SJCRH30 (cell line): ENCODE results near the gene CLEC4D. TPM values are rescaled to one million over a fixed set of nuclear protein-coding genes. Genes with fewer than 3 reads are reported as not detected.
"Not testable (repeated sequence)": the region's sequence is repeated elsewhere in the genome, so short reads cannot be mapped to it uniquely, and the experiment has no call there.

Experiments used
- DNase-seq, 2 experiments: peaks; one replicate each; pipeline ENCODE4 v3.0.0-alpha.2; 2015 to 2020
- H3K27ac ChIP-seq: fragments of 250-450 bp; sonication (Bioruptor Pico); 2 replicates; pipeline ENCODE4 v1.5.1; 2020; ENCODE audit warnings: mild to moderate bottlenecking, moderate library complexity
- H3K27me3 ChIP-seq: fragments of 250-450 bp; sonication (Bioruptor Pico); 2 replicates; pipeline ENCODE4 v1.5.1; 2020; ENCODE audit warnings: mild to moderate bottlenecking, moderate library complexity
- H3K36me3 ChIP-seq: fragments of 250-450 bp; sonication (Bioruptor Pico); 2 replicates; pipeline ENCODE4 v1.5.1; 2020; ENCODE audit warnings: mild to moderate bottlenecking, moderate library complexity
- H3K4me1 ChIP-seq: fragments of 250-450 bp; sonication (Bioruptor Pico); 2 replicates; pipeline ENCODE4 v1.5.1; 2020; ENCODE audit warnings: mild to moderate bottlenecking, moderate library complexity
- H3K4me3 ChIP-seq: fragments of 250-450 bp; sonication (Bioruptor Pico); 2 replicates; pipeline ENCODE4 v1.5.1; 2020; ENCODE audit warnings: mild to moderate bottlenecking, moderate library complexity
- H3K9me3 ChIP-seq: fragments of 250-450 bp; sonication (Bioruptor Pico); replicated peaks from 2 replicates; pipeline ENCODE4 v1.5.1; 2020; ENCODE audit warnings: mild to moderate bottlenecking, moderate library complexity
- total RNA-seq: library from RNA; depleted of rRNA; stranded (reverse); fragments of >200 nt; shearing (Covaris generic); gene quantifications from 2 replicates; pipeline ENCODE4 v1.2.3, GENCODE V29; 2014

CLEC4D gene
- total RNA-seq, 1 experiment from 2014 or later: not detected

GRCh38 chr12:8508223-8508622, 5.1 kb upstream of the CLEC4D start:
- no peaks in the 10 kb centered on the region for H3K36me3 ChIP-seq
- no peaks in the 10 kb centered on the region for H3K9me3 ChIP-seq
- H3K4me3 ChIP-seq: no peak overlapping the region
- H3K27me3 ChIP-seq: no peaks in the 10 kb centered on the region
- no peak overlapping the region for H3K27ac ChIP-seq
- no peaks in the 10 kb centered on the region for H3K4me1 ChIP-seq
- DNase-seq: no peak

GRCh38 chr12:8508910-8509841, 4.1 kb upstream of the CLEC4D start:
- H3K27me3 ChIP-seq: no peaks in the 10 kb centered on the region
- no peaks in the 10 kb centered on the region for H3K4me1 ChIP-seq
- H3K36me3 ChIP-seq: no peaks in the 10 kb centered on the region
- no peaks in the 10 kb centered on the region for H3K9me3 ChIP-seq
- H3K27ac ChIP-seq: no peak overlapping the region
- peak; percentile 11 to 35 for DNase-seq
- no peak overlapping the region for H3K4me3 ChIP-seq

GRCh38 chr12:8517971-8518370, 4.7 kb downstream of the CLEC4D start:
- Histone ChIP-seq H3K4me3 (no peak overlapping the region), H3K27me3 (no peaks in the 10 kb centered on the region), H3K27ac (no peak overlapping the region), H3K9me3 (no peaks in the 10 kb centered on the region), H3K36me3 (no peaks in the 10 kb centered on the region), H3K4me1 (no peaks in the 10 kb centered on the region)
- no peak for DNase-seq

GRCh38 chr12:8519171-8519570, 5.9 kb downstream of the CLEC4D start:
- no peak overlapping the region for H3K4me3 ChIP-seq
- H3K9me3 ChIP-seq: no peaks in the 10 kb centered on the region
- no peaks in the 10 kb centered on the region for H3K27me3 ChIP-seq
- no peaks in the 10 kb centered on the region for H3K4me1 ChIP-seq
- H3K36me3 ChIP-seq: no peaks in the 10 kb centered on the region
- no peak overlapping the region for H3K27ac ChIP-seq
- DNase-seq: no peak

DNA sequence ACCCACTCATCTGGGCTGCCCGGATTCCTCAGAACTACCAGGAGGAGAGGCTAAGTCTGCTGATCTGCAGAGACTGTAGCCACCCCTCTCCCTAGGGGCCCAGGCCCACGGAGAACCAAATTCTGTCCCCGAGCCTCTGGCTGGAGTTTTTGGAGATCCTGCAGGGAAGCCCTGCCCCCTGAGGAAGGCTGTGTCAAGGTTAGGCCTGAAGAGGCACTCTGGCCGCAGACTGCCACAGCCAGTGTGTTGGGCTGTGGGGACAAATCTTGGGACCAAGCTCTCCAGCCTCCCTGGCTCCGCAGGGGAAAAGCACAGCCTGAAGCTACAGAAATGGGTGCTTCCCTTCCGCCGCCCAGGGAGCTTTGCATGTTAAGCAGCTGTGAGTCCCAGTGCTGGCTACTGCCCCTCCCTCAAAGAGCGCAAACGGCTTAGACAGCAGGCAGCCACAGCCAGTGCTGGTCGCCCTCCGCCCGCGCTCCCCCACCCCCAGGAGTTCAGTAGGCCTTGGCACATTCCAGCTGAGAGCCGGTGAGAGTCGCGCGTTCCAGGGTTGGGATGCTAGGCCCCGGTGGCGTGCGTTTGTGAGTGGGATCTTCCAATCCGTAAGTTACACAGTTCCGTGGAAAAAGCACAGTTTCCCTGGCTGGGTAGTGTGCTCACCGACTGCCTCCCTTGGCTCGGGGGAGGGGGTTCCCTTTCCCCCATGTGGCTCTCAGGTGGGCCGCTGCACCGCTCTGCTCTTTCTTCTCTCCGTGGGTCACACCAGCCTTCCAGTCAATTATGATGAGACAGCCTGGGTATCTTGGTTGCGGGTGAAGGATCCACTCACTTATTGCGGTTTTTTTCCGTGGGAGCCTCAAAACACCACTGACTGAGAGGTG, 14.2 kb downstream of the CLEC4D start:
- Histone ChIP-seq H3K36me3 (no peaks in the 10 kb centered on the region), H3K4me1 (no peaks in the 10 kb centered on the region)
- DNase-seq: no peak

GRCh38 chr12:8532045-8532444, 18.7 kb downstream of the CLEC4D start:
- no peaks in the 10 kb centered on the region for H3K4me1 ChIP-seq
- DNase-seq: no peak
- H3K9me3 ChIP-seq: no peaks in the 10 kb centered on the region
- H3K27ac ChIP-seq: no peak overlapping the region
- no peak overlapping the region for H3K4me3 ChIP-seq
- H3K27me3 ChIP-seq: peaks cover 6% of the 10 kb centered on the region; the same call in 1 of the 2 replicates
- H3K36me3 ChIP-seq: no peaks in the 10 kb centered on the region

More for the DNA sequence above, 14.2 kb downstream of the CLEC4D start:
- no peak overlapping the region for H3K4me3 ChIP-seq
- peaks cover 6% of the 10 kb centered on the region for H3K27me3 ChIP-seq
- no peak overlapping the region for H3K27ac ChIP-seq
- no peaks in the 10 kb centered on the region; the same call in 1 of the 2 replicates for H3K9me3 ChIP-seq

- H3K27ac ChIP-seq, H3K4me1 ChIP-seq, H3K27me3 ChIP-seq, H3K9me3 ChIP-seq, H3K4me3 ChIP-seq, H3K36me3 ChIP-seq: not testable (repeated sequence)
- peak in 1 of 2 experiments; percentile 5 for DNase-seq
These were observed 24.5 kb downstream of the CLEC4D start for GRCh38 chr12:8537820-8538219.

GRCh38 chr12:8540831-8541230, 27.5 kb downstream of the CLEC4D start, which contains the start of gene CLEC4E:
CLEC4E (minus strand) TSS chr12:8540905; CDS start chr12:8540797, 108 bp downstream.
- not testable (repeated sequence) for H3K36me3 ChIP-seq, DNase-seq, H3K27ac ChIP-seq, H3K4me1 ChIP-seq, H3K4me3 ChIP-seq, H3K9me3 ChIP-seq, H3K27me3 ChIP-seq

DNA sequence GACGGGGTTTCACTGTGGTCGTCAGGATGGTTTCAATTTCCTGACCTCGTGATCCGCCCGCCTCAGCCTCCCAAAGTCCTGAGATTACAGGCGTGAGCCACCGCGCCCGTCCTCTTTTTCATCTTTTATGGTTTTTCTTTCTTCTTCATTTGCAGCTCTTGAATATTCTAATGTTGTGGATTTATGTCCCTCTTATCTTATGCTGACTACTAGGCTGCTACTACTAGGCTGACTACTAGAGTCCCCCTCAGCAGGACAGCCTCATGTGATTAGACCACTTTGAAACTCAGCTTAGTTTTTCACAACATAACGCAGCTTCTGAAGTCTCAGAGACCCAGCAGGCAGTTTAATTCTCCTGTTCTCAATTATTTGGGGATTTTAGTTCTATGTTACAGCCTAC, 28.3 kb downstream of the CLEC4D start:
- no peaks in the 10 kb centered on the region for H3K36me3 ChIP-seq
- H3K27me3 ChIP-seq: no peaks in the 10 kb centered on the region
- H3K27ac ChIP-seq: no peak overlapping the region
- no peak for DNase-seq
- H3K4me1 ChIP-seq: no peaks in the 10 kb centered on the region
- no peaks in the 10 kb centered on the region for H3K9me3 ChIP-seq
- H3K4me3 ChIP-seq: no peak overlapping the region

DNA sequence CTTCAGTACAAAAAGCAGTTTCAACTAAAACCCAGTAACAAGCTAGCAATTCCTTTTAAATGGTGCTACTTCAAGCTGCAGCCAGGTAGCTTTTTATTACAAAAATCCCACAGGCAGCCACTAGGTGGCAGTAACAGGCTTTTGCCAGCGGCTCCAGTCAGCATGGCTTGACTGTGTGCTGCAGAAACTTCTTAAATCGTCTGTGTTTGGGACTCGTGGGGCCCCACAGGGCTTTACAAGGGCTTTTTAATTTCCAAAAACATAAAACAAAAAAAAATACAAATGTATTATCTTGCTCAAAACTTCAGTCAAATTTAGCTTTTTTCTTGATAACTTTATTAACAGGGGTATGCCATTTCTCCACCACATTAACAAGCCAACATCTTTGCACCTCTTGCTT, 31.0 kb downstream of the CLEC4D start:
- H3K4me1 ChIP-seq: no peaks in the 10 kb centered on the region
- no peak overlapping the region for H3K27ac ChIP-seq
- no peaks in the 10 kb centered on the region for H3K9me3 ChIP-seq
- no peaks in the 10 kb centered on the region for H3K27me3 ChIP-seq
- no peaks in the 10 kb centered on the region for H3K36me3 ChIP-seq
- no peak overlapping the region for H3K4me3 ChIP-seq
- DNase-seq: peak; percentile 41 to 76

- no peak for DNase-seq
- H3K4me1 ChIP-seq: no peaks in the 10 kb centered on the region
- H3K36me3 ChIP-seq: no peaks in the 10 kb centered on the region
- H3K4me3 ChIP-seq: no peak overlapping the region
- H3K27me3 ChIP-seq: no peaks in the 10 kb centered on the region
- H3K9me3 ChIP-seq: no peaks in the 10 kb centered on the region
- no peak overlapping the region for H3K27ac ChIP-seq
These were observed 33.3 kb downstream of the CLEC4D start for GRCh38 chr12:8546591-8546990.

DNA sequence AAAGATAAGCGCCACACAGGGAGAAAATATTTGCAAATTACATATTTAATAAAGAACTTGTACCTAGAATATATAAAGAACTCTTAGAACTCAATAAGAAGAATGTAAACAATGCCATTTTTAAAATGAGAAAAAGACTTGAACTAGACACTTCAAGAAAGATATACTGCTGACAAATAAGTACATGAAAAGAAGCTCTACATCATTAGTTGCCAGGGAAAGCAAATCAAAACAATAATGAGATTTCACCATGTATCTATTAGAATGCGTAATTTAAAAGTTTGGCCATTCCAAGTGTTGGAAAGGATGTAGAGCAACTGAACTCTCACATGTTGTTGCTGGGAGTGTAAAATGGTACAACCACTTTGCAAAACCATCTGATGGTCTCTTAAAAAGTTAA, 34.3 kb downstream of the CLEC4D start:
- no peak overlapping the region for H3K27ac ChIP-seq
- H3K36me3 ChIP-seq: no peaks in the 10 kb centered on the region

DNA sequence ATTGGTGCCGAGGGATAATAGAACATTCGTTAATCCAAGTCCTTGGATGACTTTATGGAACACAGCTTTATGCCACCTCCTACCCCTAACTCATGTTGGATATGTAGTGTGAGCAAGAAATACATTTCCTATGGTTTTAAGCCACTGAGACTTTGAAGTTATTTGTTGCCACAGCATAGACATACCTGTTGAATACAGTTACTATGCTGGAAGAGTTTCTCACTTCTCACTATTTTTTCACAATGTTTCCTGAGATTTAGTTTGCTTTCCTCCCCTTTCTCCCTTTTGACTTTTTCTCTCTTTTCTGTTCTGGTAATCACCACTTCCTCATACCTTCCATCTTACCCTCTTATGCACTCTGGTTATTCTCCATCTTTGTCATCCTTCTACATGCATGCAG, 34.9 kb downstream of the CLEC4D start:
- Histone ChIP-seq H3K36me3 (no peaks in the 10 kb centered on the region), H3K4me3 (no peak overlapping the region), H3K27me3 (no peaks in the 10 kb centered on the region), H3K9me3 (no peaks in the 10 kb centered on the region), H3K4me1 (no peaks in the 10 kb centered on the region), H3K27ac (no peak overlapping the region)
- no peak for DNase-seq

More for the DNA sequence above, 34.3 kb downstream of the CLEC4D start:
- DNase-seq: no peak
- Histone ChIP-seq H3K4me3 (no peak overlapping the region), H3K4me1 (no peaks in the 10 kb centered on the region), H3K9me3 (no peaks in the 10 kb centered on the region), H3K27me3 (no peaks in the 10 kb centered on the region)

DNA sequence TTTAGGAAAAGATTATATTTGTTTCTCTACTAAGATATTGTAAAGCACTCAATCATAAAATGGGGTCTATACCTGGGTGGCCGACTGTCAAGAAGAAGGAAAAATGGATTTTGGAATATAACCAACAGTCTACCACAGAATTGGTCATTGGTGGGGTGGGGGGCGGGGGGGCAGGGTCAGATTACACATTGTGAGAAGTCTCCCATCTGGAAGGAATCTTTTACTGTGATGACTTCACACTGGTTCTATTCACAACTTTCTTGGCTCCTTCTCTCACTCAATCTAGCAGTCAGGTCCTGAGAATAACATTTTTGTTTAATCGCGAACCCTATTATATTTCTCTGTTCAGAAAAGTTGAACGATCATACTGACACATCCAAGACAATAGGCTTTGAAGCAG, 36.1 kb downstream of the CLEC4D start:
- DNase-seq: no peak
- no peaks in the 10 kb centered on the region for H3K27me3 ChIP-seq
- H3K27ac ChIP-seq: no peak overlapping the region

DNA sequence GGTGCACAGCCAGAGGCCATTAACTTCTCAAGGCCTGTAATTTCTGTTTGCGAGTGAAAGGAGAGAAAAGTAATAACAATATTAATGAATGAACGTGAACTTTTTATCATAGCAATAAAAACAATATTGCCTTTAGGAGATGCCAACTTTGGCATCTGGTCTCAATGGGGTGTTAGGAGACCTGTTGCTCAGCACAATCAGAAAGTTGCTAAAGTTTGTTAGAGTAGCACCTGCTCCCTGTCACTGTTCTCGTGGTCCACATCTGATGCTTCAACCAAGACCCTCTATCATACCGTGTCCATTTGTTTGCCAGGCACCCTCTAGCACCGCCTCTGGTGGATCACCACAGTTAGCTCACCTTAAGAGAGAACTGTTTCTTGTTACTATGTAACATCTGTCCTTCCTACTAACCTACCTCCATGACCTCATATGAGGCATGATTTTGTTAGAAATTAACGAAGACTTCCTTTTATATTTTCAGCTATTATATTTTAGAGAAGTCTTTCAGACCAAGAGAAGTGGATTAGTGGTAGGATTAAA, 39.9 kb downstream of the CLEC4D start:
- no peaks in the 10 kb centered on the region for H3K4me1 ChIP-seq
- DNase-seq: no peak
- no peaks in the 10 kb centered on the region for H3K27me3 ChIP-seq
- H3K36me3 ChIP-seq: no peaks in the 10 kb centered on the region
- no peak overlapping the region for H3K27ac ChIP-seq
- no peak overlapping the region for H3K4me3 ChIP-seq
- no peaks in the 10 kb centered on the region for H3K9me3 ChIP-seq

More for the DNA sequence above, 36.1 kb downstream of the CLEC4D start:
- H3K4me3 ChIP-seq: no peak overlapping the region
- H3K4me1 ChIP-seq: no peaks in the 10 kb centered on the region
- no peaks in the 10 kb centered on the region for H3K9me3 ChIP-seq
- H3K36me3 ChIP-seq: no peaks in the 10 kb centered on the region
